Panc1 (cell line): Measurements from ENCODE around the gene AEBP1.

Source experiments
- POLR2AphosphoS5 ChIP-seq: IDR thresholded peaks from 2 replicates; pipeline ENCODE4 v1.6.1; 2012; ENCODE audit warnings: mild to moderate bottlenecking, low read depth, low read length, moderate library complexity
- TF ChIP-seq, protein P1 (sequence below): fragments of 450-650 bp; IDR thresholded peaks from 2 replicates; pipeline ENCODE4 v1.5.1; 2017; ENCODE audit warnings: mild to moderate bottlenecking

DNA sequence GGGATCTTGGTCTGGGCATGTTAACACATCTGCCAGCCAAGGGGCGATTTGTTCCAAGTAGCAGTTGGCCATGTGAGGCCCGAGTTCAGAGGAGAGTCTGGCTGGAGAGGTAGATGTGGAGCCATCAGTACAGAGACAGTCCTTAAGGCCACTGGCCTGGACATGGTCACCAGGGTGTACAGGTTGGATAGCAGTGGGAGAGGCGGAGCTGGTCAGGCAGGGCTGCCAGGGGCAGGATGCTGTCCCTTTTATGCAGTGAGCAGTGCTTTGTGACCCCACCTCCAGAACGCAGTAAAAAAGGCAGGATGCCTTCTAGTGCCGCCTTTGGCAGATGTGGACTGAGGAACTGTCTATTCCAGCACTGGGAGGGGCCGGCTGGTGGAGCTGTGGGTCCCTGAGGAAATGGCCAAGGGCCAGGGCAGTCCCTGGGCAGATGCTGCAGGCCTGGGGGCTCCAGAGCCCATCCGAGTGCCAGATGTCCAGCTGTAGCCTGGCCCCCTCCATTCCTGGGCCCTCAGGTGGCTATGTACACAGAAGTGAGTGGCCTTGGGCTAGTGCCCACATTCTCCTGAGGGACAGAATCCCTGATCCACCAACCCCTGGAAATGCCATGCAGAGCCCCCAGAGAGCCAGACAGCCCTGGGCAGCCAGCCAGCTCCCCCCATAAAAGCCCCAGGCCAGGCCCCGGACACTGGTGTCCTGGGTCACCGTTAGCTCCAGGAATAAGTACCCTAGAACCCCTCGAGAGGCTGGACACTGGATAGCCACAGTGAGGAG is 54.1 kb downstream of the AEBP1 start:
- TF ChIP-seq, protein P1, sequence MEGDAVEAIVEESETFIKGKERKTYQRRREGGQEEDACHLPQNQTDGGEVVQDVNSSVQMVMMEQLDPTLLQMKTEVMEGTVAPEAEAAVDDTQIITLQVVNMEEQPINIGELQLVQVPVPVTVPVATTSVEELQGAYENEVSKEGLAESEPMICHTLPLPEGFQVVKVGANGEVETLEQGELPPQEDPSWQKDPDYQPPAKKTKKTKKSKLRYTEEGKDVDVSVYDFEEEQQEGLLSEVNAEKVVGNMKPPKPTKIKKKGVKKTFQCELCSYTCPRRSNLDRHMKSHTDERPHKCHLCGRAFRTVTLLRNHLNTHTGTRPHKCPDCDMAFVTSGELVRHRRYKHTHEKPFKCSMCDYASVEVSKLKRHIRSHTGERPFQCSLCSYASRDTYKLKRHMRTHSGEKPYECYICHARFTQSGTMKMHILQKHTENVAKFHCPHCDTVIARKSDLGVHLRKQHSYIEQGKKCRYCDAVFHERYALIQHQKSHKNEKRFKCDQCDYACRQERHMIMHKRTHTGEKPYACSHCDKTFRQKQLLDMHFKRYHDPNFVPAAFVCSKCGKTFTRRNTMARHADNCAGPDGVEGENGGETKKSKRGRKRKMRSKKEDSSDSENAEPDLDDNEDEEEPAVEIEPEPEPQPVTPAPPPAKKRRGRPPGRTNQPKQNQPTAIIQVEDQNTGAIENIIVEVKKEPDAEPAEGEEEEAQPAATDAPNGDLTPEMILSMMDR: no peak
- no peak for TF ChIP-seq POLR2AphosphoS5
